A549 treated with DMSO at 1 μM for 4 hours (cell line): Measurements from ENCODE around the gene MTG2. TPM values are rescaled to one million over a fixed set of nuclear protein-coding genes. Genes with fewer than 3 reads are reported as not detected.

Experiments used
- total RNA-seq: library from RNA; stranded (reverse); fragments of 200-300 nt; extraction: Qiagen RNA extraction; gene quantifications from 5 replicates; pipeline ENCODE4 v1.2.3, GENCODE V29; 2022; ENCODE audit warnings: low read depth

MTG2 gene
- 37.3 to 39.4 TPM (median 38.0 TPM) in 5 replicates for total RNA-seq

GRCh38 chr20:62182469-62183425 is at the start of gene MTG2:
Gene MTG2, plus strand, starts transcription at chr20:62183028. Its CDS starts 10,393 bp downstream, at chr20:62193421.

GRCh38 chr20:62143081-62143956 is 39.5 kb upstream of the MTG2 start, which contains the start of the genes PSMA7 and SS18L1:
Gene PSMA7, minus strand, starts transcription at chr20:62143394. Its CDS starts 91 bp downstream, at chr20:62143303.
Gene SS18L1, plus strand, starts transcription at chr20:62143769. Its CDS starts 52 bp downstream, at chr20:62143821.

GRCh38 chr20:62219992-62220665 is 37.3 kb downstream of the MTG2 start, which contains the start of gene HRH3:
Gene HRH3, minus strand, starts transcription at chr20:62220278. Its CDS starts 308 bp downstream, at chr20:62219970.

GRCh38 chr20:62237801-62238568 is 55.2 kb downstream of the MTG2 start, which contains the start of gene OSBPL2:
Gene OSBPL2, plus strand, starts transcription at chr20:62238521. Its CDS starts 17,664 bp downstream, at chr20:62256185.

Other genes starting within 250 kb of the MTG2 start
- 16.5 to 25.4 TPM (median 17.9 TPM) in 5 replicates for gene TAF4, start 117.1 kb upstream of the MTG2 start, total RNA-seq
- gene LSM14B, start 60.6 kb upstream of the MTG2 start, total RNA-seq, result 21.9 to 27.5 TPM (median 25.9 TPM) in 5 replicates
- 500 to 593 TPM (median 554 TPM) in 5 replicates for gene PSMA7, start 39.6 kb upstream of the MTG2 start, total RNA-seq
- gene SS18L1, start 39.3 kb upstream of the MTG2 start, total RNA-seq, result 8.1 to 10.6 TPM (median 9.4 TPM) in 5 replicates
- not detected in 5 replicates for gene HRH3, start 37.2 kb downstream of the MTG2 start, total RNA-seq
- gene OSBPL2, start 55.5 kb downstream of the MTG2 start, total RNA-seq, result 17.9 to 22.3 TPM (median 18.9 TPM) in 5 replicates
- gene ADRM1, start 120.0 kb downstream of the MTG2 start, total RNA-seq, result 153 to 195 TPM (median 170 TPM) in 5 replicates
- gene LAMA5, start 184.3 kb downstream of the MTG2 start, total RNA-seq, result 250 to 425 TPM (median 380 TPM) in 5 replicates
- 2,494 to 3,216 TPM (median 2,696 TPM) in 5 replicates for gene RPS21, start 204.1 kb downstream of the MTG2 start, total RNA-seq
- 4.1 to 5.9 TPM (median 4.7 TPM) in 5 replicates for gene CABLES2, start 224.3 kb downstream of the MTG2 start, total RNA-seq
- gene RBBP8NL, start 244.5 kb downstream of the MTG2 start, total RNA-seq, result 0.03 TPM in 1 of 5 replicates, not detected in the others